ENCODE results near the gene ULK3. TPM values are rescaled to one million over a fixed set of nuclear protein-coding genes. Genes with fewer than 3 reads are reported as not detected.

The ULK3 gene
- total RNA-seq, 1 donor from 2014 or later: 17.4 TPM

DNA sequence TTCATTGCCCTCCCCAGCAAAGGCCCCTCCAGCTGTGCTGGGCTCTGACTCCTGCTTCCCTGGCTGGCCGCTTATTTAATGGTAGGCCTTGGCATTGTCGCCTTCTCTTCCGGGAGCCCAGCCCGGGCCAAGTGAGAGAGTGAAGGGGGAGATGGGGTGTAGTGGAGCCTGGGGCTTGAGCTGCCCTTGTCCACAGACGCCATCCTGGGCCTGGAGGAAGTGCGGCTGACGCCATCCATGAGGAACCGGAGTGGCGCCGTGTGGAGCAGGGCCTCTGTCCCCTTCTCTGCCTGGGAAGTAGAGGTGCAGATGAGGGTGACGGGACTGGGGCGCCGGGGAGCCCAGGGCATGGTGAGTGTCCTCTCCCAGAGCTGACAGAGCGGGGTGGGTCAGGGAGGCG is 27.0 kb downstream of the ULK3 start:
- Histone ChIP-seq H3K27me3 (ENCODE audit: control insufficient read depth, insufficient read depth, low read length) (no peaks in the 10 kb centered on the region), H3K4me3 (ENCODE audit: low read depth, low read length) (no peak overlapping the region), H3K36me3 (ENCODE audit: control insufficient read depth, insufficient read depth, low read length) (no peaks in the 10 kb centered on the region)
- DNase-seq (ENCODE audit: low read depth) (no peak), FAIRE-seq (no peak)
- TF ChIP-seq, protein P1, sequence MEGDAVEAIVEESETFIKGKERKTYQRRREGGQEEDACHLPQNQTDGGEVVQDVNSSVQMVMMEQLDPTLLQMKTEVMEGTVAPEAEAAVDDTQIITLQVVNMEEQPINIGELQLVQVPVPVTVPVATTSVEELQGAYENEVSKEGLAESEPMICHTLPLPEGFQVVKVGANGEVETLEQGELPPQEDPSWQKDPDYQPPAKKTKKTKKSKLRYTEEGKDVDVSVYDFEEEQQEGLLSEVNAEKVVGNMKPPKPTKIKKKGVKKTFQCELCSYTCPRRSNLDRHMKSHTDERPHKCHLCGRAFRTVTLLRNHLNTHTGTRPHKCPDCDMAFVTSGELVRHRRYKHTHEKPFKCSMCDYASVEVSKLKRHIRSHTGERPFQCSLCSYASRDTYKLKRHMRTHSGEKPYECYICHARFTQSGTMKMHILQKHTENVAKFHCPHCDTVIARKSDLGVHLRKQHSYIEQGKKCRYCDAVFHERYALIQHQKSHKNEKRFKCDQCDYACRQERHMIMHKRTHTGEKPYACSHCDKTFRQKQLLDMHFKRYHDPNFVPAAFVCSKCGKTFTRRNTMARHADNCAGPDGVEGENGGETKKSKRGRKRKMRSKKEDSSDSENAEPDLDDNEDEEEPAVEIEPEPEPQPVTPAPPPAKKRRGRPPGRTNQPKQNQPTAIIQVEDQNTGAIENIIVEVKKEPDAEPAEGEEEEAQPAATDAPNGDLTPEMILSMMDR (IDR thresholded peaks at IDR 0.05; ENCODE audit: insufficient read depth, low read length, severe bottlenecking): no peak

DNA sequence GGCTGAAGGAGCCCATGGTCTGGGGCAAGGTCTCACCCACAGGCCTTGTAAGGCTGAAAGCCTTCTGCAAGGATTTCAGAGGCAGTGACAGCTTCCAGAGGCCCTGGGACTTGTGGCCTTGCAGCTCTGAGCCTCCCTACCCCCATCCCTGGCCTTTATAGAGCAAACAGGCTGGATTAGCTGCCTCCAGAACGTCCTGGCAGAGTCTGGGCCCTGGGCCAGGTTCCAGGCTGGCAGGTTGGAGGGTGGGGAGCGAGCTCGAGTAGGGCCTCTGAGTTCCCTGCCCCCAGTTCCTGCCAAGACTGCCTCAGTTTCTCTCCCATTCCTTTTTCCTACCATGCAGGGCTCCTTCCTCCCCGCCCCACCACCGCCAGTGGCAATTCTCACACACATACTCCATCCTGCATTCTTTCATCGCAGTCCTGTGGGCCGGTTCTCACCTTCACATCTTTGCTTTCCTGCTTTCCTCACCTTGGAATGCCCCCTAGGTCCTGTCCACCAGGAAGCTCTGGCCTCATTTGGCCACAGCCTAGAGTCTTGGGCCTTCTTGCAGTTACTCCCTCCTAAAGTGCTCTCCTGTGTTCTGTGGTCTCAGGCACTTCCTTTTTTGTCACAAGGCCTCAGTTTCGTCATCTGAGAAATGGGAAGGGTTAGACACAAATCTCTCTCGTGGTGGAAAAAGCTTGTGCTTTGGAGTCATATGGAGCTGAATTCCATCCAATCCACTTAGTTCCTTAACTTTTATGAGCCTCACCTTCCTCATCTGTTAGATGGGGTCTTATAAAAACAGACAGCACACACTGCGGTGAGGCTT is 27.6 kb downstream of the ULK3 start:
- no peak for DNase-seq (ENCODE audit: low read depth)
- TF ChIP-seq, protein P1 (IDR thresholded peaks at IDR 0.05; ENCODE audit: insufficient read depth, low read length, severe bottlenecking): no peak
- FAIRE-seq: no peak
- H3K27me3 ChIP-seq (ENCODE audit: control insufficient read depth, insufficient read depth, low read length): no peaks in the 10 kb centered on the region
- H3K4me3 ChIP-seq (ENCODE audit: low read depth, low read length): no peak overlapping the region
- no peaks in the 10 kb centered on the region for H3K36me3 ChIP-seq (ENCODE audit: control insufficient read depth, insufficient read depth, low read length)

DNA sequence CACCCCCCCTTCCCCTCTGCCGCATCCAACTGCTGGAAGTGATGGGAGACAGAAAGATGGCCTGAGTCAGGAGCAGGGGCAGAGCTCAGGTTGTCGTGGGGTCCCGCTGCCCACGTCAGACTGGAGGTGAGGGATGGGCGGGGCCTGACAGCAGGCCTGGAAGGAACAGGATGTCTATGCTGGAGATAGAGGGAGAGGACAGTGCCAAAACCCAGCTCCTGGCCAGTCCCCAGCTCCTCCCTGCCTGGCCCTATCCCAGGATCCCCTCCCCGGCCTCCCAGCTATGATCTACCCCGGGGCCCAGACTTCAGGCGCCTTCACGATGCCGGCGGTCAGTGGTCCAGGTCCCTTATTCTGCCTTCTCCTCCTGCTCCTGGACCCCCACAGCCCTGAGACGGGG is 30.4 kb downstream of the ULK3 start, which contains the start of gene LMAN1L:
Gene LMAN1L, plus strand, starts transcription at position 303 of the 400 bp plus-strand sequence. Its CDS starts 20 bp downstream, at position 323.
- Histone ChIP-seq H3K36me3 (ENCODE audit: control insufficient read depth, insufficient read depth, low read length) (no peaks in the 10 kb centered on the region), H3K27me3 (ENCODE audit: control insufficient read depth, insufficient read depth, low read length) (no peaks in the 10 kb centered on the region), H3K4me3 (ENCODE audit: low read depth, low read length) (no peak within 1 kb of the TSS)
- TF ChIP-seq, protein P1 (IDR thresholded peaks at IDR 0.05; ENCODE audit: insufficient read depth, low read length, severe bottlenecking): no peak
- DNase-seq (ENCODE audit: low read depth): no peak
- no peak for FAIRE-seq

DNA sequence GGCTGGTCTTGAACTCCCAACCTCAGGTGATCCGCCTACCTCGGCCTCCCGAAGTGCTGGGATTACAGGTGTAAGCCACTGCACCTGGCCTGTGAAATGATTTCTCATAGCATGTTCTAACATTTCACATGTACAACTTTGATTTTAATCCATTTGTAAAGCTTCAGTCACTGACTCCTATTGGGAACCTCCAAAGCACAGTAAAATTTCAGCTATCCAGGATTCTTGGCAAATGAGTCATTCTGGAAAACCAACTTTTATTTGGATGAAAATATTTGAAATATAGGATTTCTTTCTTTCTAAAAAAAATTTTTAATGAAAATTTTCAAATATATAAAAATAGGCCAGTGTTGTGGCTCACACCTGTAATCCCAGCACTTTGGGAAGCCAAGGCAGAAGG is 33.0 kb downstream of the ULK3 start:
- Histone ChIP-seq H3K4me3 (ENCODE audit: low read depth, low read length) (no peak overlapping the region), H3K27me3 (ENCODE audit: control insufficient read depth, insufficient read depth, low read length) (no peaks in the 10 kb centered on the region), H3K36me3 (ENCODE audit: control insufficient read depth, insufficient read depth, low read length) (no peaks in the 10 kb centered on the region)
- peak; percentile 8 for DNase-seq (ENCODE audit: low read depth)
- FAIRE-seq: no peak
- TF ChIP-seq, protein P1 (IDR thresholded peaks at IDR 0.05; ENCODE audit: insufficient read depth, low read length, severe bottlenecking): no peak

DNA sequence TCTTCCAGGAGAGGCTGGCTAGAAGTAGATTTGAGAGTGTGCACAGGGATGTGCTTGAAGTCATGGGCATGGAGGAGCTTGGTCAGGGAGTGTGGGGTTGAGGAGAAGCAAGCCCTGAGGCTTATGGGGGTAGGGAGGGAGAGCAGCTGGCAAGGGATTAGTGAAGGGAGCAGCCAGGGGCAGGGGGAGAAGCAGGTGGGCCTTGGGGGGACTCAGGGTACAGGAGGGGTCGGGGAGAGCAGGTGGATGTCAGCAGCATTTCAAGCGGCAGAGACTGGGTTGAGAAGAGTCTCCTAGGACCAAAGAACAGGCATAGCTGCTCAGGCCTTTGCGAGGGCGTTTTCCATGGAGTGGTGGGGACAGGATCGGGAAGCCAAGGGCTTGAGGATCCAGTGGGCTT is 33.7 kb downstream of the ULK3 start:
- no peak for DNase-seq (ENCODE audit: low read depth)
- FAIRE-seq: no peak
- Histone ChIP-seq H3K27me3 (ENCODE audit: control insufficient read depth, insufficient read depth, low read length) (no peaks in the 10 kb centered on the region), H3K4me3 (ENCODE audit: low read depth, low read length) (no peak overlapping the region), H3K36me3 (ENCODE audit: control insufficient read depth, insufficient read depth, low read length) (no peaks in the 10 kb centered on the region)
- TF ChIP-seq, protein P1 (IDR thresholded peaks at IDR 0.05; ENCODE audit: insufficient read depth, low read length, severe bottlenecking): no peak

Data from bronchial epithelial cell (primary cell).